ENCODE measurements around the gene SMIM21.

SMIM21 gene

GRCh38 chr18:75450906-75451305 lies 23.4 kb upstream of the SMIM21 start:
- Histone ChIP-seq H3K27me3 (ENCODE audit: insufficient read depth, insufficient read length) (peaks cover 25% of the 10 kb centered on the region), H3K4me3 (ENCODE audit: insufficient read length, low read depth) (no peak overlapping the region), H3K9ac (ENCODE audit: insufficient read length, low read depth) (no peak overlapping the region), H3K36me3 (ENCODE audit: insufficient read depth, insufficient read length, low read length) (no peaks in the 10 kb centered on the region), H3K9me3 (ENCODE audit: insufficient read depth, low read length) (no peaks in the 10 kb centered on the region), H3K4me1 (ENCODE audit: insufficient read depth, insufficient read length) (no peaks in the 10 kb centered on the region)
- no peak for DNase-seq (ENCODE audit: low read depth, low spot score)
- TF ChIP-seq YY1 (IDR thresholded peaks at IDR 0.05; ENCODE audit: insufficient read depth, insufficient read length) (no peak), SUZ12 (IDR thresholded peaks at IDR 0.05; ENCODE audit: extremely low read depth, insufficient read depth, insufficient read length) (no peak), ZNF274 (IDR thresholded peaks at IDR 0.05; ENCODE audit: low read depth, low read length) (no peak)

GRCh38 chr18:75441896-75442295 lies 14.4 kb upstream of the SMIM21 start:
- H3K4me1 ChIP-seq (ENCODE audit: insufficient read depth, insufficient read length): no peaks in the 10 kb centered on the region
- H3K4me3 ChIP-seq (ENCODE audit: insufficient read length, low read depth): no peak overlapping the region
- H3K36me3 ChIP-seq (ENCODE audit: insufficient read depth, insufficient read length, low read length): no peaks in the 10 kb centered on the region
- DNase-seq (ENCODE audit: low read depth, low spot score): no peak
- TF ChIP-seq YY1 (IDR thresholded peaks at IDR 0.05; ENCODE audit: insufficient read depth, insufficient read length): no peak
- TF ChIP-seq ZNF274 (IDR thresholded peaks at IDR 0.05; ENCODE audit: low read depth, low read length): no peak
- TF ChIP-seq SUZ12 (IDR thresholded peaks at IDR 0.05; ENCODE audit: extremely low read depth, insufficient read depth, insufficient read length): no peak
- no peaks in the 10 kb centered on the region for H3K9me3 ChIP-seq (ENCODE audit: insufficient read depth, low read length)
- no peak overlapping the region for H3K9ac ChIP-seq (ENCODE audit: insufficient read length, low read depth)
- H3K27me3 ChIP-seq (ENCODE audit: insufficient read depth, insufficient read length): no peaks in the 10 kb centered on the region

GRCh38 chr18:75439348-75439747 lies 11.8 kb upstream of the SMIM21 start:
- Histone ChIP-seq H3K9me3 (ENCODE audit: insufficient read depth, low read length) (no peaks in the 10 kb centered on the region), H3K27me3 (ENCODE audit: insufficient read depth, insufficient read length) (no peaks in the 10 kb centered on the region), H3K4me1 (ENCODE audit: insufficient read depth, insufficient read length) (no peaks in the 10 kb centered on the region), H3K4me3 (ENCODE audit: insufficient read length, low read depth) (no peak overlapping the region), H3K36me3 (ENCODE audit: insufficient read depth, insufficient read length, low read length) (no peaks in the 10 kb centered on the region), H3K9ac (ENCODE audit: insufficient read length, low read depth) (no peak overlapping the region)
- no peak for DNase-seq (ENCODE audit: low read depth, low spot score)
- TF ChIP-seq SUZ12 (IDR thresholded peaks at IDR 0.05; ENCODE audit: extremely low read depth, insufficient read depth, insufficient read length) (no peak), YY1 (IDR thresholded peaks at IDR 0.05; ENCODE audit: insufficient read depth, insufficient read length) (no peak), ZNF274 (IDR thresholded peaks at IDR 0.05; ENCODE audit: low read depth, low read length) (no peak)

- DNase-seq (ENCODE audit: low read depth, low spot score): no peak
- no peaks in the 10 kb centered on the region for H3K27me3 ChIP-seq (ENCODE audit: insufficient read depth, insufficient read length)
- no peaks in the 10 kb centered on the region for H3K36me3 ChIP-seq (ENCODE audit: insufficient read depth, insufficient read length, low read length)
- H3K9me3 ChIP-seq (ENCODE audit: insufficient read depth, low read length): no peaks in the 10 kb centered on the region
- no peak overlapping the region for H3K4me3 ChIP-seq (ENCODE audit: insufficient read length, low read depth)
- H3K9ac ChIP-seq (ENCODE audit: insufficient read length, low read depth): no peak overlapping the region
- TF ChIP-seq ZNF274 (IDR thresholded peaks at IDR 0.05; ENCODE audit: low read depth, low read length) (no peak), SUZ12 (IDR thresholded peaks at IDR 0.05; ENCODE audit: extremely low read depth, insufficient read depth, insufficient read length) (no peak), YY1 (IDR thresholded peaks at IDR 0.05; ENCODE audit: insufficient read depth, insufficient read length) (no peak)
- no peaks in the 10 kb centered on the region for H3K4me1 ChIP-seq (ENCODE audit: insufficient read depth, insufficient read length)
These were observed 11.4 kb upstream of the SMIM21 start for GRCh38 chr18:75438891-75439290.

GRCh38 chr18:75437979-75438378 lies 10.5 kb upstream of the SMIM21 start:
- Histone ChIP-seq H3K4me1 (ENCODE audit: insufficient read depth, insufficient read length) (no peaks in the 10 kb centered on the region), H3K36me3 (ENCODE audit: insufficient read depth, insufficient read length, low read length) (no peaks in the 10 kb centered on the region), H3K9ac (ENCODE audit: insufficient read length, low read depth) (no peak overlapping the region), H3K4me3 (ENCODE audit: insufficient read length, low read depth) (no peak overlapping the region), H3K9me3 (ENCODE audit: insufficient read depth, low read length) (no peaks in the 10 kb centered on the region), H3K27me3 (ENCODE audit: insufficient read depth, insufficient read length) (no peaks in the 10 kb centered on the region)
- TF ChIP-seq SUZ12 (IDR thresholded peaks at IDR 0.05; ENCODE audit: extremely low read depth, insufficient read depth, insufficient read length) (no peak), ZNF274 (IDR thresholded peaks at IDR 0.05; ENCODE audit: low read depth, low read length) (no peak), YY1 (IDR thresholded peaks at IDR 0.05; ENCODE audit: insufficient read depth, insufficient read length) (no peak)
- DNase-seq (ENCODE audit: low read depth, low spot score): no peak

- TF ChIP-seq ZNF274 (IDR thresholded peaks at IDR 0.05; ENCODE audit: low read depth, low read length) (no peak), SUZ12 (IDR thresholded peaks at IDR 0.05; ENCODE audit: extremely low read depth, insufficient read depth, insufficient read length) (no peak), YY1 (IDR thresholded peaks at IDR 0.05; ENCODE audit: insufficient read depth, insufficient read length) (no peak)
- H3K27me3 ChIP-seq (ENCODE audit: insufficient read depth, insufficient read length): no peaks in the 10 kb centered on the region
- no peaks in the 10 kb centered on the region for H3K9me3 ChIP-seq (ENCODE audit: insufficient read depth, low read length)
- H3K4me1 ChIP-seq (ENCODE audit: insufficient read depth, insufficient read length): no peaks in the 10 kb centered on the region
- no peak overlapping the region for H3K9ac ChIP-seq (ENCODE audit: insufficient read length, low read depth)
- H3K4me3 ChIP-seq (ENCODE audit: insufficient read length, low read depth): no peak overlapping the region
- peak; percentile 11 for DNase-seq (ENCODE audit: low read depth, low spot score)
- no peaks in the 10 kb centered on the region for H3K36me3 ChIP-seq (ENCODE audit: insufficient read depth, insufficient read length, low read length)
These were observed 5.6 kb upstream of the SMIM21 start for GRCh38 chr18:75433098-75433497.

GRCh38 chr18:75429975-75430374 lies 2.5 kb upstream of the SMIM21 start:
- H3K27me3 ChIP-seq (ENCODE audit: insufficient read depth, insufficient read length): no peaks in the 10 kb centered on the region
- TF ChIP-seq YY1 (IDR thresholded peaks at IDR 0.05; ENCODE audit: insufficient read depth, insufficient read length) (no peak), ZNF274 (IDR thresholded peaks at IDR 0.05; ENCODE audit: low read depth, low read length) (no peak), SUZ12 (IDR thresholded peaks at IDR 0.05; ENCODE audit: extremely low read depth, insufficient read depth, insufficient read length) (no peak)
- no peak overlapping the region for H3K4me3 ChIP-seq (ENCODE audit: insufficient read length, low read depth)
- H3K9me3 ChIP-seq (ENCODE audit: insufficient read depth, low read length): no peaks in the 10 kb centered on the region
- H3K4me1 ChIP-seq (ENCODE audit: insufficient read depth, insufficient read length): no peaks in the 10 kb centered on the region
- no peak overlapping the region for H3K9ac ChIP-seq (ENCODE audit: insufficient read length, low read depth)
- no peak for DNase-seq (ENCODE audit: low read depth, low spot score)
- H3K36me3 ChIP-seq (ENCODE audit: insufficient read depth, insufficient read length, low read length): no peaks in the 10 kb centered on the region

Data from NT2/D1 (cell line).